Breast epithelium (tissue), 3 donors: Measurements from ENCODE around the gene TSEN34.
"Not testable (repeated sequence)": the region's sequence is repeated elsewhere in the genome, so short reads cannot be mapped to it uniquely, and the experiment has no call there.

ENCODE experiments used
- CTCF ChIP-seq, 3 donors: fragments of 450-650 bp; IDR thresholded peaks; one replicate each; pipeline ENCODE4 v1.5.1; 2016 to 2017; ENCODE audit warnings: antibody characterized with exemption in 3 of 3, mild to moderate bottlenecking in 3 of 3, moderate library complexity in 3 of 3
- POLR2A ChIP-seq: fragments of 450-650 bp; IDR thresholded peaks from one replicate; pipeline ENCODE4 v1.6.1; 2016; ENCODE audit warnings: antibody characterized with exemption, mild to moderate bottlenecking, moderate library complexity
- POLR2AphosphoS5 ChIP-seq, 3 donors: sonication (generic); formaldehyde crosslinking; IDR thresholded peaks; one replicate each; pipeline ENCODE4 v1.6.1; 2017; ENCODE audit warnings: antibody characterized with exemption in 3 of 3

- TF ChIP-seq CTCF (IDR thresholded peaks at IDR 0.05); POLR2AphosphoS5 (IDR thresholded peaks at IDR 0.05); POLR2A: not testable (repeated sequence)
Measured at GRCh38 chr19:54223937-54224281, 32.8 kb downstream of the TSEN34 start.
